ENCODE data around the gene RASAL2.

- TF ChIP-seq CTCF (IDR thresholded peaks at IDR 0.05) (no peak), ZFX (IDR thresholded peaks at IDR 0.05; ENCODE audit: borderline replicate concordance) (no peak)
Observed at GRCh38 chr1:178461104-178461503, 367.2 kb downstream of the RASAL2 start.

Measured in 22Rv1 (cell line).